GM19467 (cell line): Measurements from ENCODE around the gene KIR3DL3.
"Not testable (repeated sequence)": the region's sequence is repeated elsewhere in the genome, so short reads cannot be mapped to it uniquely, and the experiment has no call there.

Experiments
- ATAC-seq: cut with Tn5 transposase; IDR thresholded peaks from one replicate; pipeline ENCODE4 v1.9.1; 2021; ENCODE audit warnings: mild to moderate bottlenecking, moderate library complexity; ENCODE audit not compliant: unreplicated experiment

Gene KIR3DL3

GRCh38 chr19:54724142-54724541 lies at the start of gene KIR3DL3:
KIR3DL3 (plus strand) TSS chr19:54724442; CDS start chr19:54724497, 55 bp downstream.
- ATAC-seq: no peak

- ATAC-seq: not testable (repeated sequence)
These were observed 47.9 kb upstream of the KIR3DL3 start for GRCh38 chr19:54676210-54676834.

DNA sequence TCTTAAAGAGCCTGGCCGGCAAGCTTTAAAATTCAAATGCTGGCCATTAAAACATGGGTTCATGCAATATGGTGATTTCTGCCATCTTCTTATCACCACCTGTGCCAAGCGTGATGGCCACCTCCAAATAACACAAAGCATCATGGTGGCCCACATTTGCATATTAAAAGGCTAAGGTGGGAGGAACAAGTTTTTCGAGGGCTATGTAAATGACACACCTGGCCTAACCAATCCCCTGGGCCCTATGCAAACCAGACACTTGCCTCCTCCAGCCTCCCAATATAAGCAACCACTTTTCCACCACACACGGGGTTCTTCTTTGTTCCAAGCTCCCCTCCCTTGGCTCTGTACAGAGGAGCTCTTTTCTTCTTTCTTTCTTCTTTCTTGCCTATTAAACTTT lies 47.0 kb upstream of the KIR3DL3 start:
- ATAC-seq: no peak

- not testable (repeated sequence) for ATAC-seq
These were observed 42.6 kb upstream of the KIR3DL3 start for GRCh38 chr19:54681596-54681995.

DNA sequence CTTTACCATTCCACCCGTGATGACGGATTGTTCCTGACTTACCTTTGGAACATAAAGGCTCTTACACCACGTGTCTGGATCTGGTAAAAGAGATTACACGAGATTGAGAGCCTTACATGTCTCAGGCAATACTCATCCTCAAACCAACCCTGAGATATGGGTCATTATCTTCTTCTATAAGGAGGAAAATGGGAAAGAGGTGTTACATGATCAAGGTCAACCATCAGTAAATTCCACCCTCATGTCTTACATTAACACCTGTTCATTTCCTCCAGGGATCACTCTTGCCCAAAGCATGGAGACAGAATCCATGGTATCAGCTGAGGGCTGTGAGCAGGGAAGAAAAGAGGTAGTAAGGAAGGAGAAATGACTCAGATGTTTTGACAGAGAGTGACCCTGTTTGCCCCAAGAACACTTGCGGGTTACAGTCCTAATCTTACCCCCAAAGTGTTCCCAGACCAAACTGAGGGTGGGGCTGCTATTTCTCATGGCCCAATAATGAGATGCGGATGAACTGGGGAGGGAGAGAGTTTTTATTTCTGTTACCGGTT lies 41.9 kb upstream of the KIR3DL3 start:
- no peak for ATAC-seq

GRCh38 chr19:54684527-54684926 lies 39.7 kb upstream of the KIR3DL3 start:
- ATAC-seq: no peak

- no peak for ATAC-seq
These were observed 32.5 kb upstream of the KIR3DL3 start for GRCh38 chr19:54691582-54692297.

- ATAC-seq: no peak
These were observed 32.0 kb upstream of the KIR3DL3 start for GRCh38 chr19:54692298-54692615.

GRCh38 chr19:54694648-54695047 lies 29.6 kb upstream of the KIR3DL3 start:
- ATAC-seq: no peak

GRCh38 chr19:54696117-54696548 lies 28.1 kb upstream of the KIR3DL3 start:
- no peak for ATAC-seq

DNA sequence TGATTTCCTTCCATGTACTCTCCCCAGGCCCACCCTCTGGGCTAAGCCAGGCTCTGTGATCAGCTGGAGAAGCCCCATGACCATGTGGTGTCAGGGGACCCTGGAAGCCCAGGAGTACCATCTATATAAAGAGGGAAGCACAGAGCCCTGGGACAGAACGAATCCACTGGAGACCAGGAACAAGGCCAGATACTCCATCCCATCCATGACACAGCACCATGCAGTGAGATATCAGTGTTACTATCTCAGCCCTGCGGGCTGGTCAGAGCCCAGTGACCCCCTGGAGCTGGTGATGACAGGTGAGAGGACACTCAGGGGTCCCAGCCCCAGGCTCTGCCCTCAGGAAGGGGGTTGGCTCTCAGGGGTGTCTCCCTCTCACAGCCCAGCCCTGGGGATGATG lies 27.5 kb upstream of the KIR3DL3 start:
- no peak for ATAC-seq

DNA sequence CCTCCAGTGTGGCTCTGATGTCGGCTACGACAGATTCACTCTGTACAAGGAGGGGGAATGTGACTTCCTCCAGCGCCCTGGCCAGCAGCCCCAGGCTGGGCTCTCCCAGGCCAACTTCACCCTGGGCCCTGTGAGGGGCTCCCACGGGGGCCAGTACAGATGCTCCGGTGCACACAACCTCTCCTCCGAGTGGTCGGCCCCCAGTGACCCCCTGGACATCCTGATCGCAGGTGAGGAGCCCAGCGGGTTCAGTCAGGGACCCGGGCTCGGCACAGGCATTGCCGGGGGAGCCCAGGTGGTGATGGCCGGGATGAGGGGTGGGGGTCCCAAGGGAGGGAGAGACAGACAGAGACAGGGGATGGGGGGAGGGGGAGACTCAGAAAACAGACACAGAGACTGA lies 26.5 kb upstream of the KIR3DL3 start:
- ATAC-seq: not testable (repeated sequence)

GRCh38 chr19:54704928-54705327 lies 19.3 kb upstream of the KIR3DL3 start:
- no peak for ATAC-seq

DNA sequence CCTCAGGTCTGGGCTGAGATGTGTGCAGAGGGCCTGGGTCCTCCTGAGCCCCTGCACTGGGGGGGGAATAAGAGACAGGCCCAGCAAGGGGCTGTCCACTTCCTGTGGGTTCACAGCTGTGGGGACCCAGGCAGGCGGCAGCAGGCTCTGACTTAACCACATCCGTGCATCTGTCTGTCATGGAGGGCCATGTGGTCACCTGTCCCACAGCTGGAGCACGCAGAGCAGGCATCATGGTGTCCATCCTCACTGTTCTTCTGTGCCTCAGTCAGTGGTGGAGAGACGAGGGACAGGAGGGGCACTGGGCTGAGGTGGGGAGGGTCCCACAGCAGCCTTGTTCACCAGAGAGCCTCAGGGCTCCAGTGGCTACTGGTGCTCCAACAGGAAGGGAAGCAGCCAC lies 16.3 kb upstream of the KIR3DL3 start:
- no peak for ATAC-seq

- no peak for ATAC-seq
These were observed 15.5 kb upstream of the KIR3DL3 start for GRCh38 chr19:54708781-54709180.

GRCh38 chr19:54709212-54709948 lies 14.9 kb upstream of the KIR3DL3 start:
- no peak for ATAC-seq

GRCh38 chr19:54709956-54710355 lies 14.3 kb upstream of the KIR3DL3 start:
- not testable (repeated sequence) for ATAC-seq

GRCh38 chr19:54724644-54725043 lies 402 bp downstream of the KIR3DL3 start:
- ATAC-seq: no peak

DNA sequence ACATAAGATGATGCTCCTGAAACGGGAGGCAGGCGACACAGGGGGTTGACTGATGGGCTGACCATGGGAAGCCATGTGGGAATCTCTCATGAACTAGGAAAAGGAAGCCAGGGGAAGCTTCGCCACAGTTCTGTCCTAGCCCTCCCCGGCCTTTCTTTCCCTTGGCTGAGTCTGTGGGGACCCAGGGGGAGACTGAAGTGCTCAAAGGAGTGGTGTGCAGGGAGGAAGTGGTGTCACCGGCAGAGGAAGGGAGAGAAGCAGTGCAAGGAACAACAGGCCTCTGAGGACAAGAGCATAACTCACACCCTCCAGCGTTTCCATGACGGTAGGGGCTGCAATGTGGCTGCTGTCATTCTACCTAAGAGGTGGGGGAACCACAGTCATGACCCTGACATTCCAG lies 1.1 kb downstream of the KIR3DL3 start:
- no peak for ATAC-seq

DNA sequence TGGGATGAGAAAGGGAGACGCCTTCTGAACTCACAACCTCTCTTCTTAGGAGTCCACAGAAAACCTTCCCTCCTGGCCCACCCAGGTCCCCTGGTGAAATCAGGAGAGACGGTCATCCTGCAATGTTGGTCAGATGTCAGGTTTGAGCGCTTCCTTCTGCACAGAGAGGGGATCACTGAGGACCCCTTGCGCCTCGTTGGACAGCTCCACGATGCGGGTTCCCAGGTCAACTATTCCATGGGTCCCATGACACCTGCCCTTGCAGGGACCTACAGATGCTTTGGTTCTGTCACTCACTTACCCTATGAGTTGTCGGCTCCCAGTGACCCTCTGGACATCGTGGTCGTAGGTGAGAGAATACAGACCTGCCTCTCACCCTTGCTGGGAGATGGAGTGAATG lies 3.3 kb downstream of the KIR3DL3 start:
- ATAC-seq: no peak

DNA sequence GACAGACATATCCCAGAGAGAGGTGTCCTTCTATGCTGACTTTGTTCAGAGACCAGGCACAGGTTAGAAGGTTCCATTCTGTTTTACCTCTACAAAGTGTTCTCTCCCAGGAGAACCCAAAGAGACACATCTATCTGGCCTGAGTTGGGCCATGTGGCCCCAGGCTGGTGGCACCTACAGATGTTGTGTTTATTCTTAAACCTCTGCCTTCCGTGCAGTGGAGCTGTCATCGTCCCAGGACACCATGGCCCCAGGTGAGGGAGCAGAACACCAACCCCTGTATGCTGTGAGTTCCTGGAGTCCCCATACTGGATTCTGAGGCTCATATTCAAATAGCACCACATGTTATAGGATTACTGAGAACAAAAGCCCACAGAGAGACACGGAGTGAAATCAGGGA lies 3.9 kb downstream of the KIR3DL3 start:
- ATAC-seq: no peak
